Measurements from ENCODE around the gene ZNF620. TPM values are rescaled to one million over a fixed set of nuclear protein-coding genes. Genes with fewer than 3 reads are reported as not detected.

The ZNF620 gene
- total RNA-seq, 1 donor from 2014 or later, result 18.6 TPM

- Mint-ChIP-seq H3K9me3 (ENCODE audit: unreplicated experiment) (no peaks in the 10 kb centered on the region), H3K27me3 (ENCODE audit: unreplicated experiment) (peaks cover 5% of the 10 kb centered on the region), H3K4me1 (ENCODE audit: low read depth, unreplicated experiment) (peaks cover 4% of the 10 kb centered on the region), H3K27ac (ENCODE audit: unreplicated experiment) (no peak overlapping the region), H3K36me3 (ENCODE audit: unreplicated experiment) (no peaks in the 10 kb centered on the region), H3K4me3 (ENCODE audit: unreplicated experiment) (no peak overlapping the region)
- no peak for DNase-seq
- TF ChIP-seq, protein P1, sequence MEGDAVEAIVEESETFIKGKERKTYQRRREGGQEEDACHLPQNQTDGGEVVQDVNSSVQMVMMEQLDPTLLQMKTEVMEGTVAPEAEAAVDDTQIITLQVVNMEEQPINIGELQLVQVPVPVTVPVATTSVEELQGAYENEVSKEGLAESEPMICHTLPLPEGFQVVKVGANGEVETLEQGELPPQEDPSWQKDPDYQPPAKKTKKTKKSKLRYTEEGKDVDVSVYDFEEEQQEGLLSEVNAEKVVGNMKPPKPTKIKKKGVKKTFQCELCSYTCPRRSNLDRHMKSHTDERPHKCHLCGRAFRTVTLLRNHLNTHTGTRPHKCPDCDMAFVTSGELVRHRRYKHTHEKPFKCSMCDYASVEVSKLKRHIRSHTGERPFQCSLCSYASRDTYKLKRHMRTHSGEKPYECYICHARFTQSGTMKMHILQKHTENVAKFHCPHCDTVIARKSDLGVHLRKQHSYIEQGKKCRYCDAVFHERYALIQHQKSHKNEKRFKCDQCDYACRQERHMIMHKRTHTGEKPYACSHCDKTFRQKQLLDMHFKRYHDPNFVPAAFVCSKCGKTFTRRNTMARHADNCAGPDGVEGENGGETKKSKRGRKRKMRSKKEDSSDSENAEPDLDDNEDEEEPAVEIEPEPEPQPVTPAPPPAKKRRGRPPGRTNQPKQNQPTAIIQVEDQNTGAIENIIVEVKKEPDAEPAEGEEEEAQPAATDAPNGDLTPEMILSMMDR (IDR thresholded peaks at IDR 0.05; ENCODE audit: partially characterized antibody, unreplicated experiment), result no peak
Measured at GRCh38 chr3:40502034-40502433, 3.8 kb upstream of the ZNF620 start.

- H3K4me1 Mint-ChIP-seq (ENCODE audit: low read depth, unreplicated experiment), result peaks cover 4% of the 10 kb centered on the region
- DNase-seq, result no peak
- peaks cover 3% of the 10 kb centered on the region for H3K27me3 Mint-ChIP-seq (ENCODE audit: unreplicated experiment)
- TF ChIP-seq, protein P1 (IDR thresholded peaks at IDR 0.05; ENCODE audit: partially characterized antibody, unreplicated experiment), result no peak
- peak overlapping the region; percentile 96 for H3K4me3 Mint-ChIP-seq (ENCODE audit: unreplicated experiment)
- peak overlapping the region; percentile 59 for H3K27ac Mint-ChIP-seq (ENCODE audit: unreplicated experiment)
- no peaks in the 10 kb centered on the region for H3K36me3 Mint-ChIP-seq (ENCODE audit: unreplicated experiment)
- H3K9me3 Mint-ChIP-seq (ENCODE audit: unreplicated experiment), result no peaks in the 10 kb centered on the region
Measured at GRCh38 chr3:40504636-40505430, 1.0 kb upstream of the ZNF620 start.

DNA sequence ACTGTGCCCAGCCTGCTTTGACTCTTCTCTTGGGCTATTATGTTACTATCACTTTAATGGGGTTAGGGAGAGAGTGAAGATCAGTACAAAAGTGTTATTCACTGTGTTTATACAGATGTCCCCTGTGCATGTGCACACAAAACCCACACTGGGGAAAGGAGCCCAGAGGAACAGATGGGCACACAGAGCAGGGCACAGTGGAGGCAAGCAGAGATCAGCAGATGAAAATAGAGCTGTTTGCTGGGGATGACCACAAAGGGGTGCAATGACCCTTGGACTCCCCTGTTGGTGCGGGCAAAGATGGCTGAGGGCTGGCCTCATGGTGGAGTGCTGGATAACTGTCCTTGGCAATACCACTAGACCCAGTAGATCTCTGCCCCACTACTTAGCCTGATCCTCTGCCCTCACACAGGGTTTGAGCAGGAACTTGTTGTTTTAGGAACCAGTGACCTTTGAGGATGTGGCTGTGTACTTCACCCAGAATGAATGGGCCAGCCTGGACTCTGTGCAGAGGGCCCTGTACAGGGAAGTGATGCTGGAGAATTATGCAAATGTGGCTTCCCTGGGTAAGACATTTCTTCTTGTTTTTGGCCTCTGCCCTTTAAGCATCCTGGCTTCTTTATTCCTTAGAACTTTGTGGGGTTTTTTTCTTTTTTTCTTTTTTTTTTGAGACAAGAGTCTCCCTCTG is 5.3 kb downstream of the ZNF620 start:
- no peak overlapping the region for H3K4me3 Mint-ChIP-seq (ENCODE audit: unreplicated experiment)
- no peaks in the 10 kb centered on the region for H3K27me3 Mint-ChIP-seq (ENCODE audit: unreplicated experiment)
- TF ChIP-seq, protein P1 (IDR thresholded peaks at IDR 0.05; ENCODE audit: partially characterized antibody, unreplicated experiment), result no peak
- no peak for DNase-seq
- H3K4me1 Mint-ChIP-seq (ENCODE audit: low read depth, unreplicated experiment), result peaks cover 4% of the 10 kb centered on the region
- H3K36me3 Mint-ChIP-seq (ENCODE audit: unreplicated experiment), result no peaks in the 10 kb centered on the region
- H3K9me3 Mint-ChIP-seq (ENCODE audit: unreplicated experiment), result no peaks in the 10 kb centered on the region
- no peak overlapping the region for H3K27ac Mint-ChIP-seq (ENCODE audit: unreplicated experiment)

- DNase-seq, result no peak
- TF ChIP-seq, protein P1 (IDR thresholded peaks at IDR 0.05; ENCODE audit: partially characterized antibody, unreplicated experiment), result no peak
- H3K36me3 Mint-ChIP-seq (ENCODE audit: unreplicated experiment), result no peaks in the 10 kb centered on the region
Measured at GRCh38 chr3:40516201-40516600, 10.4 kb downstream of the ZNF620 start.

GRCh38 chr3:40518067-40518466 is 12.2 kb downstream of the ZNF620 start:
- TF ChIP-seq, protein P1 (IDR thresholded peaks at IDR 0.05; ENCODE audit: partially characterized antibody, unreplicated experiment), result no peak
- no peak overlapping the region for H3K4me3 Mint-ChIP-seq (ENCODE audit: unreplicated experiment)
- no peak for DNase-seq
- peaks cover under 1% of the 10 kb centered on the region for H3K27me3 Mint-ChIP-seq (ENCODE audit: unreplicated experiment)
- no peaks in the 10 kb centered on the region for H3K4me1 Mint-ChIP-seq (ENCODE audit: low read depth, unreplicated experiment)
- H3K36me3 Mint-ChIP-seq (ENCODE audit: unreplicated experiment), result no peaks in the 10 kb centered on the region
- H3K9me3 Mint-ChIP-seq (ENCODE audit: unreplicated experiment), result no peaks in the 10 kb centered on the region
- H3K27ac Mint-ChIP-seq (ENCODE audit: unreplicated experiment), result no peak overlapping the region

More at GRCh38 chr3:40516201-40516600, 10.4 kb downstream of the ZNF620 start:
- Mint-ChIP-seq H3K27me3 (ENCODE audit: unreplicated experiment) (no peaks in the 10 kb centered on the region), H3K4me3 (ENCODE audit: unreplicated experiment) (no peak overlapping the region), H3K9me3 (ENCODE audit: unreplicated experiment) (no peaks in the 10 kb centered on the region), H3K27ac (ENCODE audit: unreplicated experiment) (no peak overlapping the region), H3K4me1 (ENCODE audit: low read depth, unreplicated experiment) (no peaks in the 10 kb centered on the region)
